Effector memory CD4-positive, alpha-beta T cell (primary cell): Measurements from ENCODE around the gene EML4.

Experiments used
- DNase-seq, 3 donors: peaks; one replicate each; pipeline ENCODE4 v3.0.0-alpha.2; 2020
- H3K27ac ChIP-seq: 2 replicates; pipeline ENCODE4 v1.7.0; 2013; ENCODE audit warnings: mild to moderate bottlenecking, low read length, moderate library complexity; ENCODE audit not compliant: insufficient read depth, poor library complexity, severe bottlenecking
- H3K27me3 ChIP-seq: replicated peaks from 2 replicates; pipeline ENCODE4 v1.7.0; 2013; ENCODE audit warnings: mild to moderate bottlenecking, low read length; ENCODE audit not compliant: insufficient read depth, control insufficient read depth, poor library complexity, severe bottlenecking
- H3K36me3 ChIP-seq: 2 replicates; pipeline ENCODE4 v1.7.0; 2013; ENCODE audit warnings: mild to moderate bottlenecking, low read length, moderate library complexity; ENCODE audit not compliant: control insufficient read depth, insufficient read depth
- H3K4me1 ChIP-seq: 2 replicates; pipeline ENCODE4 v1.7.0; 2013; ENCODE audit warnings: low read length, mild to moderate bottlenecking; ENCODE audit not compliant: control insufficient read depth, insufficient read depth, poor library complexity, severe bottlenecking
- H3K4me3 ChIP-seq: 2 replicates; pipeline ENCODE4 v1.7.0; 2013; ENCODE audit warnings: low read length, low read depth, mild to moderate bottlenecking; ENCODE audit not compliant: insufficient read depth, poor library complexity, severe bottlenecking
- H3K9me3 ChIP-seq: 2 replicates; pipeline ENCODE4 v1.7.0; 2013; ENCODE audit warnings: mild to moderate bottlenecking, low read length, moderate library complexity; ENCODE audit not compliant: control insufficient read depth

EML4 gene

DNA sequence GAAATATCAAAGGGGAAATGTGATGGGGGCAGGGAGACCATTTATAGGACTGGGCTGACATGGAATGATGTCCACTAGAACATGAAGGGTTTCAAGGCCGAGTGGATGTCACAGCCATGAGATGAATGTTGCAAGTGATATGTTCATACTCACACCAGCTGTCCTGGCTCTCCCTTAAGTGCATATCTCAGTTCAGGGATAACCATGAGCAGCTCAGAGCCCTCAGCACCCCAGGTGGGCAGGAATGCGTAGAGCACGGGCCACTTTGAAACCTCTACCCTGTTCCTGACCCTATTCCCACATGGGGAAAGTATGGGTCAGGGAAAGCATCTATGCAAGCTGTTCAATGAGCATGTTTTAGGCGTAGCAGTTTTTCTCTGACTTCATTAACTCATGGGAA, 12.4 kb upstream of the EML4 start:
- H3K4me3 ChIP-seq: no peak overlapping the region
- H3K27me3 ChIP-seq: no peaks in the 10 kb centered on the region
- H3K36me3 ChIP-seq: no peaks in the 10 kb centered on the region
- no peak overlapping the region for H3K27ac ChIP-seq
- no peaks in the 10 kb centered on the region for H3K9me3 ChIP-seq
- H3K4me1 ChIP-seq: no peaks in the 10 kb centered on the region
- DNase-seq: no peak

DNA sequence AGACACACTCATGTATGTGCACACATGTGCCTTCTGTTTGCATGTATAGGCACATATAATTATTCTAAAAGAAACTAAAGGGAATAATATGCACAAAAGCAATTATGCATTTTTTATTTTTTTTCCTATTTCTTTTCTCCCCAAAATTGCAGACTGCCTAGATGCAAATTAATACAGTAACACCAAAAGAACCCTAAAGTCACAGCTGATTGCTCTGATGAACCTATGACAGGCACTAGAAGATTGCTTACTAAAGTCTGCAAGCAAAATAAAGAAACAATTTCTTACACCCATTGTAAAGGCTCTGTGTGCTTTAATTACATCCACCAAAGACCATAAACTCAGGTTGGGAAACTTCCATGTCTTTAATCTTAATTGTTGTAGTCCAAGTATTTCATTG, 7.7 kb upstream of the EML4 start:
- no peaks in the 10 kb centered on the region for H3K36me3 ChIP-seq
- H3K27ac ChIP-seq: no peak overlapping the region
- no peaks in the 10 kb centered on the region for H3K4me1 ChIP-seq
- no peak overlapping the region for H3K4me3 ChIP-seq
- H3K27me3 ChIP-seq: no peaks in the 10 kb centered on the region
- DNase-seq: no peak
- H3K9me3 ChIP-seq: no peaks in the 10 kb centered on the region

DNA sequence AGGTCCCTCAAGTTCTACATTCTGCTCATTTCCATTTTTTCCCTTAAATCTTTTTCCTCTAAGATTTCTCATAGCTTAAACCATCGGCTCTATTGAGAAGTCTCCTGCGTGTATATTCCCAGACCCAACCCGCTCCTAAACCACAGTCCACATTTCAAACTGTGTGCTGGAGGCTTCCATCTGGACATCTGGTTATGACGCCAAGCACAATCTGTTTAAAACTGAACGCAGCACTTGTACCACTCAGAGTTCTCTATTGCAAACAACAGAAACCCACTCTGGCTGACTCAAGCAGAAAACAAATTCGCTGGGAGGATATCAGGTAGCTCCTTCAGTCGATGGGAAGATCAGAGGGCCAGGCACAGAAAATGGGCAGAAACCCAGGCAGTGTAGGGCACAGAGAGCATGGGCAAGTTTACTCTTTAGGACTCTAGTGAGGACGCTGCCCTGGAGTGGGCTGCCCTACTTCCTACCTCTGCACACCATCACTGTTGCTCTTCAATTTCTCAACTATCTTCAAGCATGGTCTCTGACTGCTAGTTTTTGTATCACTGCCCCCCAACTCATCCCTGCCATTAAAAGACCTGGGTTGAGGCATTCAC, 5.6 kb upstream of the EML4 start:
- H3K27me3 ChIP-seq: no peaks in the 10 kb centered on the region
- H3K4me1 ChIP-seq: no peaks in the 10 kb centered on the region
- no peak overlapping the region for H3K4me3 ChIP-seq
- no peak overlapping the region for H3K27ac ChIP-seq
- no peaks in the 10 kb centered on the region for H3K36me3 ChIP-seq
- DNase-seq: no peak
- no peaks in the 10 kb centered on the region for H3K9me3 ChIP-seq

GRCh38 chr2:42164046-42164445, 5.1 kb upstream of the EML4 start:
- no peak overlapping the region for H3K4me3 ChIP-seq
- H3K27me3 ChIP-seq: no peaks in the 10 kb centered on the region
- no peaks in the 10 kb centered on the region for H3K4me1 ChIP-seq
- no peaks in the 10 kb centered on the region for H3K36me3 ChIP-seq
- H3K27ac ChIP-seq: no peak overlapping the region
- no peak for DNase-seq
- H3K9me3 ChIP-seq: no peaks in the 10 kb centered on the region

DNA sequence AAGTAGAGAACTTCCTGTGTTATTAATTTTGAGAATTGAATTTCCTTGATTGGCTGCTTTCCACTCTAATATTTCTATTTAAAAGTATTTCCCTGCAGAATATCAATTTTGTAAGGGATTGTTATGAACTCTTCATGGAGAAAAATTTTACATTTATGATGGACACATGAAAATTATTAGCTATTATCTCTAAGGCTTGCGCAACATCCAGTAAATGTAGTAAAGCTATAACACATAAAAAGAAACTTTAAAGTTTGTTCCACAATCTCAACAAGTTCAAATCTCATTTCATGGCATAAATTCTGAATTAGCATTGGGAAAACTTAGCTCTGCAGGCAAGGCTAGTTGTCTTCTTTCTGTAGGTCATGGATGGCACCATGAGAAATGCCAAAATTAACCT, 4.2 kb upstream of the EML4 start:
- H3K4me3 ChIP-seq: no peak overlapping the region
- H3K27me3 ChIP-seq: no peaks in the 10 kb centered on the region
- H3K4me1 ChIP-seq: no peaks in the 10 kb centered on the region
- H3K36me3 ChIP-seq: no peaks in the 10 kb centered on the region
- H3K9me3 ChIP-seq: no peaks in the 10 kb centered on the region
- no peak overlapping the region for H3K27ac ChIP-seq
- no peak for DNase-seq

- Histone ChIP-seq H3K36me3 (no peaks in the 10 kb centered on the region), H3K9me3 (no peaks in the 10 kb centered on the region), H3K4me3 (no peak overlapping the region), H3K4me1 (no peaks in the 10 kb centered on the region), H3K27ac (no peak overlapping the region), H3K27me3 (no peaks in the 10 kb centered on the region)
- DNase-seq: no peak
Measured at GRCh38 chr2:42167458-42167857, 1.7 kb upstream of the EML4 start.

- H3K4me3 ChIP-seq: no peak overlapping the region
- H3K36me3 ChIP-seq: no peaks in the 10 kb centered on the region
- H3K27me3 ChIP-seq: no peaks in the 10 kb centered on the region
- H3K4me1 ChIP-seq: no peaks in the 10 kb centered on the region
- no peaks in the 10 kb centered on the region for H3K9me3 ChIP-seq
- peak overlapping the region; percentile 91 for H3K27ac ChIP-seq
- DNase-seq: no peak
Measured at GRCh38 chr2:42168459-42169099, 574 bp upstream of the EML4 start.

GRCh38 chr2:42169874-42170521, 845 bp downstream of the EML4 start:
- no peaks in the 10 kb centered on the region for H3K9me3 ChIP-seq
- H3K27me3 ChIP-seq: no peaks in the 10 kb centered on the region
- no peaks in the 10 kb centered on the region for H3K4me1 ChIP-seq

DNA sequence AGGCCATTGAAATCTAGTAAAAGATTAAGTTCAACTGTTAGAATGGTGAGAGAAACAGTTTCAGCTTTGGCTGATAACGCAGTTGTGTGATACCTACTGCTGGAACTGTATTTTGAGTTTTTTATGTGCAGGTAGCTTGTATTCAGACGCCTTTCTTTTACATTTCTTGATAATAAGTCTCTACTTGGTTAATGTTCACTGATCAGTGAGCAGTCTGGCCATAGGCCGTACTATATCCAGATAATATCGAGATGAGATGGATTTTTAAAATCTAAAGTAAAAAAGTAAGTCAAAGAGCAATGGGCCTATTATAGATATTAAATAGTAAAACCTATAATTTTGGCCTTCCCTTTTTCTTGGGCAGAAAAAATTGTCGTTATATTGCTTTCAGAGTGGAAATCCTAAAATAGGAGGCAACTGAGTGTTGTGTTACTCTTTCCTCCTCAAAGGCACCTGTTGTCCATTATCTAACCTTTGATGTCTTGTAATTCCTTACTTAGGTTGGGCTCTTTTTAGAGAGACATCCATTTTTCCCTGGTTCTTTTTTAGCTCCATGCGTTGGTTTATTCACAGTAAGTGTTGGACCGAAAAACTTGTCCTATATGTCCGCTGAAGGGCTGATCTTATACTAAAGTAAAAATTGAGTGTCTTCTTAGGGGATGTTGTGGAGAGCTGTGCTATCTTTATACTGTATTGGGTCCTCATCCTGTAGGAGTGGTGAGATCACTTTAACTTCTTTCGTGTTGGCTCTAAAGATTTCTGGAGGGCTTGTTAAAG, 1.7 kb downstream of the EML4 start:
- peaks cover 3% of the 10 kb centered on the region for H3K4me1 ChIP-seq
- peak overlapping the region; percentile 91 for H3K27ac ChIP-seq
- no peak for DNase-seq
- H3K4me3 ChIP-seq: peak overlapping the region; percentile 80
- no peaks in the 10 kb centered on the region for H3K9me3 ChIP-seq
- H3K36me3 ChIP-seq: no peaks in the 10 kb centered on the region
- no peaks in the 10 kb centered on the region for H3K27me3 ChIP-seq

More at GRCh38 chr2:42169874-42170521, 845 bp downstream of the EML4 start:
- DNase-seq: peak in 1 of 3 donors; percentile 7
- Histone ChIP-seq H3K27ac (peak overlapping the region; percentile 91), H3K4me3 (peak overlapping the region; percentile 80), H3K36me3 (no peaks in the 10 kb centered on the region)
